ENCODE results near the gene MYO5A. TPM values are rescaled to one million over a fixed set of nuclear protein-coding genes. Genes with fewer than 3 reads are reported as not detected.

The MYO5A gene
- total RNA-seq, 2 experiments from 2014 or later: 31.8 to 42.0 TPM

DNA sequence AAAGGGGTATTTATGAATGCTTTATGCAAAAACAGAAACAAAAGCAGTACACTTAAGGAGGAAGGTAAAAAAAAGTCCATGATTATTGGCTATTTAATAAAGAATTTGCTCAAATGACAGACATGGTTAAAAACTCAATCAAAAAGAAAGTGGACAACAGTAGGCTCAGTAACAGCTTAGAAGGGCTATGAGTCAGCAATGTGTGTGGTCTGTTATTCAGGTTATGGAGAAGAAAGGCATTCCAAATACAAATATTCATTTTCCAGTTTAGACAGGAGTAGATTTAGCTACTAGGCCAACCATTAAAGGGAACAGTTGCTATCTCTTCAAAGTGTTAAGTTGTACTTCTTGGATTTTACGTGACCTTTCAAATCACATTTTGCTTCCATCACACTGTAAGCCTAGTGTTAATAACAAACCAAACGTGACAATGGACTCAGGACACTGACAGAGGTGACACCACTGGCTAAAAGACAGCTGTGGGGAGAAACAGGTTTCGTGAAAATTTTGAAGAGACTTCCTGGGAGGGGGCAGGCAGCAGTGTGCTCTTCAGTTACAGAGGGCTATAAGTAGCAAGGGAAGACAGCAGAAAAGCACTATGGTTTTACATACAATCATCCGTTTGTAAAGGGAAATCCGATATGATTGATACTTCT lies 191.4 kb downstream of the MYO5A start:
- CTCF ChIA-PET (ENCODE audit: unreplicated experiment): no interaction called here
- H3K9me3 ChIP-seq (ENCODE audit: low read length): no peaks in the 10 kb centered on the region
- no peaks in the 10 kb centered on the region for H3K79me2 ChIP-seq (ENCODE audit: insufficient read depth, low read depth, low read length)
- peaks cover 12% of the 10 kb centered on the region for H3K4me1 ChIP-seq (ENCODE audit: insufficient read depth, low read length, poor library complexity, severe bottlenecking)
- no TSS peak for BruUV-seq (replicated peaks)
- H4K20me1 ChIP-seq (ENCODE audit: insufficient read depth, low read length): no peaks in the 10 kb centered on the region
- POLR2A ChIA-PET: interaction anchor here (1.1 to 1.3 kb wide), 2 partner anchors 19 to 392 kb away, joined by 3 to 5 read pairs; no protein-coding TSS in a partner anchor
- H3K27ac ChIP-seq (ENCODE audit: low read depth, low read length, poor library complexity, severe bottlenecking): no peak overlapping the region
- H3K36me3 ChIP-seq (ENCODE audit: insufficient read depth, low read length): peaks cover 20% of the 10 kb centered on the region
- DNase-seq (ENCODE audit: low spot score): no peak
- no peak for TF ChIP-seq EZH2phosphoT487 (IDR thresholded peaks at IDR 0.05; ENCODE audit: borderline replicate concordance, low read depth, low read length)
- TF ChIP-seq, protein P1, sequence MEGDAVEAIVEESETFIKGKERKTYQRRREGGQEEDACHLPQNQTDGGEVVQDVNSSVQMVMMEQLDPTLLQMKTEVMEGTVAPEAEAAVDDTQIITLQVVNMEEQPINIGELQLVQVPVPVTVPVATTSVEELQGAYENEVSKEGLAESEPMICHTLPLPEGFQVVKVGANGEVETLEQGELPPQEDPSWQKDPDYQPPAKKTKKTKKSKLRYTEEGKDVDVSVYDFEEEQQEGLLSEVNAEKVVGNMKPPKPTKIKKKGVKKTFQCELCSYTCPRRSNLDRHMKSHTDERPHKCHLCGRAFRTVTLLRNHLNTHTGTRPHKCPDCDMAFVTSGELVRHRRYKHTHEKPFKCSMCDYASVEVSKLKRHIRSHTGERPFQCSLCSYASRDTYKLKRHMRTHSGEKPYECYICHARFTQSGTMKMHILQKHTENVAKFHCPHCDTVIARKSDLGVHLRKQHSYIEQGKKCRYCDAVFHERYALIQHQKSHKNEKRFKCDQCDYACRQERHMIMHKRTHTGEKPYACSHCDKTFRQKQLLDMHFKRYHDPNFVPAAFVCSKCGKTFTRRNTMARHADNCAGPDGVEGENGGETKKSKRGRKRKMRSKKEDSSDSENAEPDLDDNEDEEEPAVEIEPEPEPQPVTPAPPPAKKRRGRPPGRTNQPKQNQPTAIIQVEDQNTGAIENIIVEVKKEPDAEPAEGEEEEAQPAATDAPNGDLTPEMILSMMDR (conservative IDR thresholded peaks at IDR 0.05; ENCODE audit: low read length): no peak
- no peak overlapping the region for H3K4me3 ChIP-seq (ENCODE audit: low read depth, low read length, poor library complexity, severe bottlenecking)
- no peak overlapping the region for H3K4me2 ChIP-seq (ENCODE audit: low read length)
- H2AFZ ChIP-seq (ENCODE audit: low read length): no peak overlapping the region
- H3K9me2 ChIP-seq (ENCODE audit: insufficient read depth, low read length): no peaks in the 10 kb centered on the region
- intact Hi-C loops (cut with micrococcal nuclease; ENCODE audit: unreplicated experiment): no loop called here

DNA sequence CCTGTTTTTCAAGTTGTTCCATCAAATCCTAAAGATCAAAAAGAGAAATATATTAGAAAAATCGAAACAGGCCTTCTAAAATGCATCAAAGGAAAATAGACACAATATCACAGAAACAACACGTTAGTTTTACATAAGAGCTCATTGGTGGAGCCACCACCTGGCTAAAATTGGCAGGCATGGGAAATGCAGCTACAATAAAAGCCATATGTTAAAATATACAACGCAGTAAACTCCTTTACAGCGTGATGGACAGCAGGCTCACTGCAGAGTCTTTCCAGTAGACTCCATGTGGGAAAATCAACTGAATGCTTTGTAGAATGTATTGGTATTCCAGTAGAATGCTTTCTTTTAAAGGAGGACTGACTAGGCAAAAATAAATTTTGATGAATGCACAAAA lies 192.2 kb downstream of the MYO5A start:
- ChIA-PET POLR2A (interaction anchor here (0.9 to 1.3 kb wide), 4 partner anchors 11 to 393 kb away, joined by 3 to 5 read pairs (median 3); no protein-coding TSS in a partner anchor), CTCF (ENCODE audit: unreplicated experiment) (no interaction called here)
- H3K9me2 ChIP-seq (ENCODE audit: insufficient read depth, low read length): no peaks in the 10 kb centered on the region
- H3K4me1 ChIP-seq (ENCODE audit: insufficient read depth, low read length, poor library complexity, severe bottlenecking): peaks cover 20% of the 10 kb centered on the region
- no TSS peak for BruUV-seq (replicated peaks)
- peak; percentile 48 for DNase-seq (ENCODE audit: low spot score)
- H3K4me2 ChIP-seq (ENCODE audit: low read length): no peak overlapping the region
- no peak for TF ChIP-seq EZH2phosphoT487 (IDR thresholded peaks at IDR 0.05; ENCODE audit: borderline replicate concordance, low read depth, low read length)
- TF ChIP-seq, protein P1 (conservative IDR thresholded peaks at IDR 0.05; ENCODE audit: low read length): peak; percentile 79
- no peaks in the 10 kb centered on the region for H3K79me2 ChIP-seq (ENCODE audit: insufficient read depth, low read depth, low read length)
- H3K27ac ChIP-seq (ENCODE audit: low read depth, low read length, poor library complexity, severe bottlenecking): no peak overlapping the region
- no peaks in the 10 kb centered on the region for H3K9me3 ChIP-seq (ENCODE audit: low read length)
- H3K4me3 ChIP-seq (ENCODE audit: low read depth, low read length, poor library complexity, severe bottlenecking): no peak overlapping the region
- intact Hi-C loops (cut with micrococcal nuclease; ENCODE audit: unreplicated experiment): loop anchor here (1.0 kb wide), 1 partner anchor 127 kb away; no protein-coding TSS in a partner anchor
- H3K36me3 ChIP-seq (ENCODE audit: insufficient read depth, low read length): peaks cover 20% of the 10 kb centered on the region
- no peaks in the 10 kb centered on the region for H4K20me1 ChIP-seq (ENCODE audit: insufficient read depth, low read length)
- H2AFZ ChIP-seq (ENCODE audit: low read length): no peak overlapping the region

DNA sequence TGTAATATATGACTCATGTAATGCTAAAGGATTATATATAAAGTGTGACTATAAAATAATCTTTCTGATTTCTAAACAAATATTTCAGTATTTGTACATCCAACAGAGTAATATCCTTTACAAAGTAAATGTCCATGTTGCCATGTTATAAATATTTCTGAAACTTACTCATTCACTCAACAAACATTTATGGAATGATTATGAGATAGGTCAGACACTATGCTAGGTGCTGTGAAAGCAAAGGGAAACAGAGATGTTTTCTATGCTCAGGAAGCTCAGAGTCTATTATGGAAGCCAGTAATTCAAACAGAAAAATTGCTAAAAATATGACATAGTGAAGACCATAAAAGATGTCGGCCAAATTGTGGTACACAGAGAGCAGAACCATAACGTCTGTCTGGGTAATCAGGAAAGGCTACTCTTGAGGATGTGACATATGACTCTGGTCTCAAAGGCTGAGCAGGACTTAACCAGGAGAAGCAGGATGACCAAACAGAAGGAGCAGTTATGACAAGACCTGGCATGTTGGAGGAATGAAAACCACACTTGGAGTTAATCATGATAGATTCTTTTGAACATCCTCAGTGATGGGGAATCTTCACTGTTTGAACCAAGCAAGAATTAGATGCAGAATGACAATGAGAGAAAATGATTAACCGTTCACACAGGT lies 194.1 kb downstream of the MYO5A start:
- no peak overlapping the region for H3K27ac ChIP-seq (ENCODE audit: low read depth, low read length, poor library complexity, severe bottlenecking)
- H3K9me3 ChIP-seq (ENCODE audit: low read length): no peaks in the 10 kb centered on the region
- DNase-seq (ENCODE audit: low spot score): no peak
- no peak overlapping the region for H3K4me2 ChIP-seq (ENCODE audit: low read length)
- H2AFZ ChIP-seq (ENCODE audit: low read length): no peak overlapping the region
- ChIA-PET CTCF (ENCODE audit: unreplicated experiment) (no interaction called here), POLR2A (interaction anchor here (0.7 kb wide), 3 partner anchors 24 to 88 kb away, joined by 3 to 11 read pairs (median 10); no protein-coding TSS in a partner anchor)
- TF ChIP-seq, protein P1 (conservative IDR thresholded peaks at IDR 0.05; ENCODE audit: low read length): no peak
- no peak for TF ChIP-seq EZH2phosphoT487 (IDR thresholded peaks at IDR 0.05; ENCODE audit: borderline replicate concordance, low read depth, low read length)
- no peaks in the 10 kb centered on the region for H4K20me1 ChIP-seq (ENCODE audit: insufficient read depth, low read length)
- no TSS peak for BruUV-seq (replicated peaks)
- peaks cover 24% of the 10 kb centered on the region; the same call in 1 of the 2 replicates for H3K36me3 ChIP-seq (ENCODE audit: insufficient read depth, low read length)
- H3K4me1 ChIP-seq (ENCODE audit: insufficient read depth, low read length, poor library complexity, severe bottlenecking): peaks cover 28% of the 10 kb centered on the region
- H3K9me2 ChIP-seq (ENCODE audit: insufficient read depth, low read length): no peaks in the 10 kb centered on the region
- intact Hi-C loops (cut with micrococcal nuclease; ENCODE audit: unreplicated experiment): no loop called here
- no peaks in the 10 kb centered on the region for H3K79me2 ChIP-seq (ENCODE audit: insufficient read depth, low read depth, low read length)
- no peak overlapping the region for H3K4me3 ChIP-seq (ENCODE audit: low read depth, low read length, poor library complexity, severe bottlenecking)
